K562 (cell line): Measurements from ENCODE around the gene MYO15B. TPM values are rescaled to one million over a fixed set of nuclear protein-coding genes. Genes with fewer than 3 reads are reported as not detected.

ENCODE experiments used
- ATF7 ChIP-seq: fragments of 450-650 bp; IDR thresholded peaks from 2 replicates; pipeline ENCODE4 v1.7.1; 2014; ENCODE audit warnings: mild to moderate bottlenecking, moderate library complexity
- CAMTA2 ChIP-seq: fragments of 250-450 bp; sonication (Bioruptor Pico); conservative IDR thresholded peaks from 2 replicates; pipeline ENCODE4 v1.5.1; 2022
- CHD2 ChIP-seq: IDR thresholded peaks from 2 replicates; pipeline ENCODE4 v1.6.1; 2011; ENCODE audit warnings: low read depth, low read length
- CREBBP ChIP-seq: IDR thresholded peaks from one replicate; pipeline ENCODE4 v1.6.1; 2012; ENCODE audit warnings: low read depth, mild to moderate bottlenecking, control low read depth, inconsistent platforms, low read length
- CXXC5 ChIP-seq: fragments of 250-450 bp; sonication (Bioruptor Pico); IDR thresholded peaks from 2 replicates; pipeline ENCODE4 v1.8.0; 2022; ENCODE audit warnings: inconsistent platforms, mild to moderate bottlenecking, moderate library complexity
- ERF ChIP-seq: fragments of 450-650 bp; formaldehyde crosslinking; IDR thresholded peaks from 2 replicates; pipeline ENCODE4 v1.4.0; 2020; ENCODE audit warnings: mild to moderate bottlenecking, mixed read lengths
- ETV1 ChIP-seq: fragments of 450-650 bp; conservative IDR thresholded peaks from 2 replicates; pipeline ENCODE4 v1.6.1; 2016; ENCODE audit warnings: missing genetic modification characterization, control low read depth, low read depth, missing compliant biosample characterization
- FIP1L1 ChIP-seq: fragments of 200-400 bp; formaldehyde crosslinking; IDR thresholded peaks from 2 replicates; pipeline ENCODE4 v1.6.1; 2018; ENCODE audit warnings: mild to moderate bottlenecking, low read depth, low read length; ENCODE audit not compliant: poor library complexity, severe bottlenecking
- FOXA1 ChIP-seq: fragments of 450-650 bp; IDR thresholded peaks from 2 replicates; pipeline ENCODE4 v1.6.1; 2016; ENCODE audit warnings: mild to moderate bottlenecking, borderline replicate concordance
- ILF3 ChIP-seq: fragments of 450-650 bp; IDR thresholded peaks from 2 replicates; pipeline ENCODE4 v1.6.1; 2018; ENCODE audit warnings: antibody characterized with exemption, mild to moderate bottlenecking, moderate library complexity, borderline replicate concordance
- IRF2 ChIP-seq: sonication (generic); formaldehyde crosslinking; IDR thresholded peaks from 2 replicates; pipeline ENCODE4 v1.8.1; 2022; ENCODE audit warnings: mild to moderate bottlenecking, missing genetic modification reagents
- MAFK ChIP-seq: IDR thresholded peaks from 2 replicates; pipeline ENCODE4 v1.6.1; 2011; ENCODE audit warnings: low read length, improper control_type of control experiment
- MBD2 ChIP-seq: sonication (generic); IDR thresholded peaks from 2 replicates; pipeline ENCODE4 v1.6.1; 2016; ENCODE audit warnings: low read depth, borderline replicate concordance
- PHTF2 ChIP-seq: fragments of 250-450 bp; sonication (Bioruptor Pico); IDR thresholded peaks from 2 replicates; pipeline ENCODE4 v1.5.0; 2021; ENCODE audit warnings: mild to moderate bottlenecking
- SIX5 ChIP-seq, 2 experiments: IDR thresholded peaks; 2 replicates each; pipeline ENCODE4 v1.6.1; 2011; ENCODE audit warnings: low read length in 2 of 2, borderline replicate concordance in 1 of 2, low read depth in 1 of 2, mild to moderate bottlenecking in 1 of 2, moderate library complexity in 1 of 2; ENCODE audit not compliant: insufficient read depth in 1 of 2
- SMAD4 ChIP-seq: fragments of 250-450 bp; sonication (Bioruptor Pico); conservative IDR thresholded peaks from 2 replicates; pipeline ENCODE4 v1.8.0; 2021; ENCODE audit warnings: inconsistent platforms, mild to moderate bottlenecking, moderate library complexity
- TCF7L2 ChIP-seq: fragments of 150-350 bp; IDR thresholded peaks from 2 replicates; pipeline ENCODE4 v1.6.1; 2016; ENCODE audit warnings: low read depth, mild to moderate bottlenecking, low read length, moderate library complexity
- YBX1 ChIP-seq: fragments of 450-650 bp; IDR thresholded peaks from 2 replicates; pipeline ENCODE4 v1.7.1; 2016; ENCODE audit warnings: mild to moderate bottlenecking
- ZNF12 ChIP-seq: sonication (generic); formaldehyde crosslinking; IDR thresholded peaks from 2 replicates; pipeline ENCODE4 v1.4.0; 2020; ENCODE audit warnings: mild to moderate bottlenecking, missing genetic modification reagents
- ZNF507 ChIP-seq: conservative IDR thresholded peaks from 2 replicates; pipeline ENCODE4 v1.6.1; 2017; ENCODE audit warnings: missing genetic modification characterization, missing compliant biosample characterization
- ZNF766 ChIP-seq: fragments of 200-800 bp; sonication (Bioruptor generic); conservative IDR thresholded peaks from 2 replicates; pipeline ENCODE4 v1.6.1; 2016; ENCODE audit warnings: missing genetic modification characterization, missing compliant biosample characterization
- ZNF830 ChIP-seq: fragments of 250-450 bp; sonication (Bioruptor Pico); IDR thresholded peaks from 2 replicates; pipeline ENCODE4 v1.5.0; 2021; ENCODE audit warnings: mild to moderate bottlenecking
- polyA plus RNA-seq, 8 experiments: library from polyadenylated mRNA; depleted of rRNA in 4 of 8; stranded (reverse) in 5 of 8; unstranded in 3 of 8; fragments of >200 nt; fragmentation: Nextera tagmentation in 2 of 8; fragmentation: Illumina TruSeq in 1 of 8; extraction: Ambion mirVana in 2 of 8; extraction: Trizol in 1 of 8; gene quantifications; 2 replicates each; pipeline versions ENCODE4 v1.2.1 to v1.2.3, GENCODE V29; 2011 to 2014; ENCODE audit warnings: inconsistent platforms in 1 of 8, missing spikeins in 1 of 8
- total RNA-seq, 7 experiments: library from RNA; depleted of rRNA in 6 of 7; stranded (reverse); fragments of >200 nt in 6 of 7; fragmentation: Illumina TruSeq in 2 of 7; extraction: Trizol in 2 of 7; gene quantifications; 2 replicates each; pipeline versions ENCODE4 v1.2.1 to v1.2.3, GENCODE V29; 2011 to 2021; ENCODE audit warnings: low replicate concordance in 1 of 7
- TF ChIP-seq, protein P1 (sequence below): fragments of 250-450 bp; sonication (Bioruptor Pico); IDR thresholded peaks from 2 replicates; pipeline ENCODE4 v1.5.0; 2021
- TF ChIP-seq, protein P2 (sequence below): sonication (generic); formaldehyde crosslinking; IDR thresholded peaks from 2 replicates; pipeline ENCODE4 v1.9.0; 2022; ENCODE audit warnings: mild to moderate bottlenecking, missing genetic modification reagents
- TF ChIP-seq, protein P3 (sequence below): fragments of 250-450 bp; sonication (Bioruptor Pico); IDR thresholded peaks from 2 replicates; pipeline ENCODE4 v1.6.1; 2021; ENCODE audit warnings: mild to moderate bottlenecking
- TF ChIP-seq, protein P4 (sequence below): sonication (generic); formaldehyde crosslinking; IDR thresholded peaks from 2 replicates; pipeline ENCODE4 v1.8.1; 2023; ENCODE audit warnings: mild to moderate bottlenecking, missing genetic modification reagents

MYO15B gene
- total and polyA plus RNA-seq, 9 of the 15 experiments (the other 6 are each of a cell fraction or from before 2014, with no cell fraction given), result 0.05 to 3.1 (median 0.83) TPM; not detected in 2

DNA sequence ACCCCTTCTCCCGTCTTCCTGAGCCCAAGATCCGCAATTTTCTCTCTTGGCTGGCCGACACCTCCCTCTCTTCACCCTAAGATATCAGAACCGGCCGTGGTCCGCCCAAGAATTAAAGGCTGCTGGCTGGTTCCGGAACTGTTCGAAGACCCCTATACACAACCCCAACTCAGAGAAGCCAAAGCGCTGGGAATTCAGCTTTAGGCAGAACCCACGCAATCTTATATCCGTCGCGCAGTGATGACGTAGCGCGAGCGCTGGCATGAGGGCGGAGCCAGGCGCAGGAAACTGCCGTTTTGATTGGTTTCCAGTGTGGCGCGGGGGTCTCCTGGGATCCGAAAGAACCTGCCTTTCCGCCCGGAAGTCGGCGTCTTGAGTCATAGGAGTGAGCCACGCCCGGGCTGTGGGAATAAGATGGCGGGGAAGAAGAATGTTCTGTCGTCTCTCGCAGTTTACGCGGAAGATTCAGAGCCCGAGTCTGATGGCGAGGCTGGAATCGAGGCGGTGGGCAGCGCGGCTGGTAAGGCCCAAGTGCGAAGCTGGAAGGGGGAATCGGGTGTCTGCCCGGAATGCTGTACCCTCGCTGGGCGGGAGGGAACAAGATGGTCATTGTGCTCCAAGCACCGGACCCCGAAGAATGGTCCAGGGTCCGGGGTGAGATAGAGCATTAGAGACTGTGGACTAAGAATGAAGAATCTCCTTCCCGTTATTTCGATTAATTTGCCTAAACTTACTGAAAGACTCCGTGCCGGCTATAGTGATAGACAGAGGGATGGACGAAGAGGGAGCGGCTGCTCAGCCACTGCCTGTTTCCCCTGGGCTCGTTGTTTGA, 79.6 kb downstream of the MYO15B start, which contains the start of the genes RECQL5 and SAP30BP (continued):
- TF ChIP-seq, protein P1, sequence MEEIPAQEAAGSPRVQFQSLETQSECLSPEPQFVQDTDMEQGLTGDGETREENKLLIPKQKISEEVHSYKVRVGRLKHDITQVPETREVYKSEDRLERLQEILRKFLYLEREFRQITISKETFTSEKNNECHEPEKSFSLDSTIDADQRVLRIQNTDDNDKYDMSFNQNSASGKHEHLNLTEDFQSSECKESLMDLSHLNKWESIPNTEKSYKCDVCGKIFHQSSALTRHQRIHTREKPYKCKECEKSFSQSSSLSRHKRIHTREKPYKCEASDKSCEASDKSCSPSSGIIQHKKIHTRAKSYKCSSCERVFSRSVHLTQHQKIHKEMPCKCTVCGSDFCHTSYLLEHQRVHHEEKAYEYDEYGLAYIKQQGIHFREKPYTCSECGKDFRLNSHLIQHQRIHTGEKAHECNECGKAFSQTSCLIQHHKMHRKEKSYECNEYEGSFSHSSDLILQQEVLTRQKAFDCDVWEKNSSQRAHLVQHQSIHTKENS (CRISPR knock-in tag), result no peak
- TF ChIP-seq ZNF830 (CRISPR knock-in tag), result no peak
- TF ChIP-seq CAMTA2, result no peak
- TF ChIP-seq, protein P2, sequence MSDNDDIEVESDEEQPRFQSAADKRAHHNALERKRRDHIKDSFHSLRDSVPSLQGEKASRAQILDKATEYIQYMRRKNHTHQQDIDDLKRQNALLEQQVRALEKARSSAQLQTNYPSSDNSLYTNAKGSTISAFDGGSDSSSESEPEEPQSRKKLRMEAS (CRISPR knock-in tag), result peak; percentile 54; the same call in 1 of the 2 replicates
- no peak for TF ChIP-seq SIX5 (IDR thresholded peaks at IDR 0.05; ENCODE audit: borderline replicate concordance in 1 of 2, insufficient read depth in 1 of 2, low read depth in 1 of 2, low read length in 2 of 2)
- TF ChIP-seq MAFK, result no peak
- TF ChIP-seq, protein P3, sequence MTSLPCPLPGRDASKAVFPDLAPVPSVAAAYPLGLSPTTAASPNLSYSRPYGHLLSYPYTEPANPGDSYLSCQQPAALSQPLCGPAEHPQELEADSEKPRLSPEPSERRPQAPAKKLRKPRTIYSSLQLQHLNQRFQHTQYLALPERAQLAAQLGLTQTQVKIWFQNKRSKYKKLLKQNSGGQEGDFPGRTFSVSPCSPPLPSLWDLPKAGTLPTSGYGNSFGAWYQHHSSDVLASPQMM (CRISPR knock-in tag), result no peak
- TF ChIP-seq IRF2 (CRISPR knock-in tag), result no peak
- TF ChIP-seq FOXA1, result no peak
- TF ChIP-seq ZNF507, result no peak
- TF ChIP-seq ILF3, result no peak
- no peak for TF ChIP-seq ZNF766 (CRISPR knock-in tag)
- peak; percentile 71 for TF ChIP-seq MBD2
- TF ChIP-seq ETV1 (tag), result peak; percentile 58
- no peak for TF ChIP-seq SMAD4
- no peak for TF ChIP-seq ZNF12
- TF ChIP-seq, protein P4, sequence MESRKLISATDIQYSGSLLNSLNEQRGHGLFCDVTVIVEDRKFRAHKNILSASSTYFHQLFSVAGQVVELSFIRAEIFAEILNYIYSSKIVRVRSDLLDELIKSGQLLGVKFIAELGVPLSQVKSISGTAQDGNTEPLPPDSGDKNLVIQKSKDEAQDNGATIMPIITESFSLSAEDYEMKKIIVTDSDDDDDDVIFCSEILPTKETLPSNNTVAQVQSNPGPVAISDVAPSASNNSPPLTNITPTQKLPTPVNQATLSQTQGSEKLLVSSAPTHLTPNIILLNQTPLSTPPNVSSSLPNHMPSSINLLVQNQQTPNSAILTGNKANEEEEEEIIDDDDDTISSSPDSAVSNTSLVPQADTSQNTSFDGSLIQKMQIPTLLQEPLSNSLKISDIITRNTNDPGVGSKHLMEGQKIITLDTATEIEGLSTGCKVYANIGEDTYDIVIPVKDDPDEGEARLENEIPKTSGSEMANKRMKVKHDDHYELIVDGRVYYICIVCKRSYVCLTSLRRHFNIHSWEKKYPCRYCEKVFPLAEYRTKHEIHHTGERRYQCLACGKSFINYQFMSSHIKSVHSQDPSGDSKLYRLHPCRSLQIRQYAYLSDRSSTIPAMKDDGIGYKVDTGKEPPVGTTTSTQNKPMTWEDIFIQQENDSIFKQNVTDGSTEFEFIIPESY, result no peak
- TF ChIP-seq YBX1, result no peak
- TF ChIP-seq CREBBP, result no peak
- TF ChIP-seq ATF7, result peak; percentile 93
- no peak for TF ChIP-seq FIP1L1
- no peak for TF ChIP-seq ERF
- no peak for TF ChIP-seq TCF7L2
- no peak for TF ChIP-seq CHD2
- peak; percentile 93 for TF ChIP-seq CXXC5
- TF ChIP-seq PHTF2, result no peak
